ENCODE results near the gene TRPV2.

Gene TRPV2

DNA sequence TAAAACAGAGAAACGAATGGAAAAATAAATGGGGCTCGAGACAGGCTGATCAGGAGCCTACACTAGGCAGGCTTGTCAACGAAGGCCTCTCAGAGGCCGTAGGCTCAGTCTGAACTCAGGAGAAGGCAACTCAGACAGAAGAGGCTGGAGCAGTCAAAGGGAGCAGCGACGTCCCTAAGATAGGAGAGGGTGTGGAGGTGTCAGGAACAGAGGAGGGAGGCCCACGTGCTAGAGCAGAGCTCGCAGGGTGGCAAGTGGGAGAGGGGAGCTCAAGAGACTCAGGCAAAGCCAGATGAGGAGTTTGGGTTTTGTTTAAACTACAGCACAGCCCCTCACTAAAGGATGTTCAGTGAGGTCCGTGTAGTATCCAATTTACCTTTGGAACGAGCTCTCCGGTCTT, 43.9 kb downstream of the TRPV2 start:
- no peak for DNase-seq

- no peak for DNase-seq
These were observed 44.6 kb downstream of the TRPV2 start for GRCh38 chr17:16459855-16460550.

DNA sequence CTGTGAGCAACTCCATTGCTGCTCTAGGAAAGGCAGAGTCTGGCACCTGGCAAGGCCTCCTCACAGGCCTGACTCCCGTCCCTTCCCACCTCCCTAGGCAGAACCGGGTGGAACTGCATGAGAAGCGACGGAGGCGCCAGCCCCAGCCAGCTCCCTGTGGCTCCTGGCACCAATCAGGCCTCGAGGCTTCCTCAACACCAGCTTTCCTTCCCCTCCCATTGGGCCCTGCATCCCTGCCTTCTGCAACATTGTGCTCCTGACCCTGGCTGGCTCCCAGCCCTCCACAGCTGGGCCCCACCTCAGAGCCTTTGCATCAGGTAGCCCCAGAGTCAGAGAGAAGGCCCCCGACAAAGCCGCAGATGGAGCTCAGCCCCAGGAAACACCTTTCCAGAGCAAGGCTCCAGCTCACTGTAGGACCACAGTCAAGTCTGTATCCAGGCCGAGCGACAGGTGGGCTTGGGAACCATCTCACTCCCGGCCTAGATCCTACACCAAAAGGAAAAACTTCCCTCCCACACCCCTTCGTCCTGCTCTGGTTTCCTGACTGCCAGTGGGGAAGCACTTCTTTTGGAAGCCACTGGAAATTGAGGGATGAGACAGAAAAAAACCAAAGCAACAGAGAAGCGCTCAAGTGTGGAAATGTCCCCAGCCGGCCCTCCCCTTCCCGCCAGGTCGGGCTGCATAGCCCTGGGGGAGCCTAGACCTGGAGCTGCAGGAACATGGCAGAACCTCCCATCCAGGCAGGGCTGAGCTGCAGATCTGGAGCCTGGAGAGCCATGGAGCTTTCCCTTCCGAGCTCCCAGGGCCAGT, 45.6 kb downstream of the TRPV2 start:
- DNase-seq: no peak

DNA sequence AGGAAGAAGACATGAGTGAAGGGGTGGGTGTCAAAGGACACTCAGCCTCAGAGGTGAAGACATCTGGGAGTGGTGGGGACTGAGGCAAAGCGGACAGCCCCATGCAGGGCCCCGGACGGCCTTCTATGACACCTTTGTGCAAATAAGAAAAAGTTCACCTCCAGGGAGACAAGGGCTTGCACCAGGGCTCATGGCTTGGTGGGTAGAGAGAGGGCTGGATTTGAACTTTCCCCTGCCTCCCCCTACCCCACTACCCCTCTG, 46.2 kb downstream of the TRPV2 start:
- DNase-seq: no peak

DNA sequence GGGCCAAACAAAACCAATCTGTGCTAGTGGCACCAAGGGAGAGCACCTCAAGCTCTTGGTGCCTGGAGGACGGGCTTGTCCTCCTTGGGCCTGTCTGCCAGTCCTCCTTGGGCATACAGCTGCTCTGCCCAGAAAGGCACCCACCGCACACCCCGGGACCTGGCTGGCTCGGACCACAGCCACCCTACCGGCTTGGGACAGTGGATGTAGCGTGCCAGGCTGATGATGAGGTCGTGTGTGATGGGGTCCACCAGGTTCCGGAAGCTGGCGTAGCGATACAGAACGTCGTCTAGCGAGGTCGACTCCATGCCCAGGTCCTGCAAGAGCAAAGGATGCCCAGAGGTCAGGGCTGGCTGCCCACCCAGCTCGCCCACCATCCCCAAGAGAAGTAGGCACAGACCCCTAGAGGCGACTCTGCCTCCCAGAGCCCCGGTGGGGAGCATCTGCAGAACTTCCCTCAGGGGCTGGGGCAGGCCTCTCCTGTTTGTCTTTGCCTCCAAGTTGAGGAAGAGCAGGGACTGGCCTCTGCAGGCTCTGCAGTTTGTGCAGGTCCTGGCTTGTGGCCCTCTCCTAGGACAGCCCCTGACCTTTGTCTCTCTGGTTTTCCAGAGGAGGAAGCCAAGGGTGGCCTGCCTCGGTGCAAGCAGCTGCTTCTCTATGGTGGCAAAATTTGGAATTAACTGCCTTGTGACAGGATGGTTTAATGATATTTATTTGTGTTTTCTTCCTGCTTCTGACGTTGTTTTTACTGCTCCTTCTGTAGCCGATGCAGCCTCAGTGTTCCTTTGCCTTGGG, 46.9 kb downstream of the TRPV2 start:
- DNase-seq: no peak

GRCh38 chr17:16463358-16464302, 48.3 kb downstream of the TRPV2 start:
- DNase-seq: no peak

GRCh38 chr17:16464303-16465051, 49.1 kb downstream of the TRPV2 start:
- no peak for DNase-seq

GRCh38 chr17:16465052-16465312, 49.6 kb downstream of the TRPV2 start:
- DNase-seq: no peak

GRCh38 chr17:16465861-16466338, 50.5 kb downstream of the TRPV2 start:
- DNase-seq: no peak

DNA sequence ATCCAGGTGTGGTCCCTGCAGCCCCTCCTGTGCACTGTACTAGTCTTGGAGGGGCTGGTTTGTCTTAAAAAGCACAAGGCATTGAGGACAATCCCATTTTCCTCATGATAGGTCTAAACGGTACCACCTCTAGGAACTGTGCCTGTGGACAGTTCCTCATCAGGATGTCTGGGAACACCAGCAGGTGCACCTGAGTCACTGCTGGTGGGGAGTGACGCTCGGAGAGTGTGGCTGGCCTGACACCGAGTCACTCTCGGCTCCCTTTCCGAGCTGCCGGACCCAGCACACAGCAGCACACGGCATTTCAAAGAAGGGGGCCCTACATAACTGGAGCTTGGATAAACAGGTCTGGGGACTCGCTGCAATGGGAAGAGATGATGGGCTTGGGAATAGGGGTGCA, 51.0 kb downstream of the TRPV2 start:
- no peak for DNase-seq

- no peak for DNase-seq
These were observed 51.7 kb downstream of the TRPV2 start for GRCh38 chr17:16467044-16467443.

DNA sequence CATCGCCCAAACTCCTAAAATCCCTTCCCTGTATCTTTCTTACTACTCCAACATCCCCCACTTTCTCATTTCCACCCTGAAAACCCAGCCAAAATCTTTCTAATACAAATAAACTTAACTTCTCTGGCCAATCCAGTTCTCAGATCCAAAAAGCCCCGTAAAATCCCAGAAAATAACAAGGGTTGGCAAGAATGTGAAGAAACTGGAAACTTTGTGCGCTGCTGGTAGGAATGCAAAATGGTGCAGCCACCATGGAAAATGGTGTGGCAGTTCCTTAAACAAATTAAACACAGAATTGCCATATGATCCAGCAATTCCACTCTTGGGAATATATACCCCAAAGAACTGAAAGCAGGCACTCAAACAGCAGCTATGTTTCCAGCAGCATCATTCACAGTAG, 52.5 kb downstream of the TRPV2 start:
- DNase-seq: no peak

DNA sequence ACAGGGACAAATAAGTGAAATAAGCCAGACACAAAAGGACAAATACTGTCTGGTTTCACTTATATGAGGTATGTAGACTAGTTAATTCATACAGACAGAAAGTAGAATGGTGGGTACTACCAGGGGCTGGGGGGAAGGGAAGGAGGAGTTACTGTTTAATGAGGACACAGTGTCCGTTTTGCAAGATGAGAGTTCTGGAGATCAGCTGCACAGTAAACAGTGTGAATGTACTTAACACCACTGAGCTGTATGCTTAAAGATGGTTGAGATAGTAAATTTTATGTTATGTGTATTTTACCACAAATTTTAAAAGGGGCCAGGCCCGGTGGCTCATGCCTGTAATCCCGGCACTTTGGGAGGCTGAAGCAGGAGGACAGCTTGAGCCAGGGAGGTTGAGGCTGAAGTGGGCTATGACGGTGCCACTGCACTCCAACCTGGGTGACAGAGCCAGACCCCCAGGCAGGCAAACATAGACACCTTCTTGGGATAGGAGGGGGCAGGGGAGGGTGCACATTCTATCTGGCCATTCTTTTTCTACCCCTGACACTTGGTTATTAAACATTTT, 53.1 kb downstream of the TRPV2 start:
- DNase-seq: no peak

DNA sequence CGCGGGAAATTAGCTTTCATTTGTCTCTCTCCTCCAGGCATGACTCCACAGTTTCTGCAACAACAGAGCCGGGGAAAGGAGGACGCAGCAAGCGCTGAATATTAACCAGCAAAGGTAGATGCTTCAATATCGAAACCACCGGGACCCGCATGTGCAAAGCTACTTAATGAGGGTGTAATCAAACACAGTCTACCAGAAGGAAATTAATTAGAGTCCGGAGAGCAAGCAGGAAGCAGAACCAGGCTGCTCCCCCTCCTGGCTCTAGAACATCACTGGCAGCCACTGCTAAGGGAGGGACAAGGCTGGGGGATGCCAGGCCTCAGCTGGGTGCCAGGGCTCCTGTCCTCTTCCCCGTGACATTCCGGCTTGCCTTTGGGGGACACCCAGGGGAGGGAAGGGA, 54.9 kb downstream of the TRPV2 start:
- DNase-seq: no peak

- no peak for DNase-seq
These were observed 55.9 kb downstream of the TRPV2 start for GRCh38 chr17:16471295-16471694.

DNA sequence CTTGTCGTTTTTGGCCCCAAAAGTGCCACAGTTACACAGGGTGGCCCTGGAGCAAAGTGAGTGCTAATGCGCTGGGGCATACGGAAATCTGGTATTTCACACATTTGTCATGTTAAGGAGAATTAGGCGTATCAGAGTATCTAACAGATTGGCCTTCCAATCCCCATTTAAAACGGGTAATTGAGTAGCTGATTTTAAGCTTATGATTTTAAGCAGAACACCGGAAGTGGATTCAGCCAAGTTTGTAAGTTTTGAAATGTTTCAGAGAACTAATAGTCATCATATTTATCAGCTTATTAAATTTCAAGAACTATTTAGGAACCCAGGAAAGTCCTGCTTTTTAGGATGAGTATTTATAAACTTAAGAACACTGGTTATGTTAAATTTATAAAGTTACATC, 57.2 kb downstream of the TRPV2 start:
- DNase-seq: no peak

DNA sequence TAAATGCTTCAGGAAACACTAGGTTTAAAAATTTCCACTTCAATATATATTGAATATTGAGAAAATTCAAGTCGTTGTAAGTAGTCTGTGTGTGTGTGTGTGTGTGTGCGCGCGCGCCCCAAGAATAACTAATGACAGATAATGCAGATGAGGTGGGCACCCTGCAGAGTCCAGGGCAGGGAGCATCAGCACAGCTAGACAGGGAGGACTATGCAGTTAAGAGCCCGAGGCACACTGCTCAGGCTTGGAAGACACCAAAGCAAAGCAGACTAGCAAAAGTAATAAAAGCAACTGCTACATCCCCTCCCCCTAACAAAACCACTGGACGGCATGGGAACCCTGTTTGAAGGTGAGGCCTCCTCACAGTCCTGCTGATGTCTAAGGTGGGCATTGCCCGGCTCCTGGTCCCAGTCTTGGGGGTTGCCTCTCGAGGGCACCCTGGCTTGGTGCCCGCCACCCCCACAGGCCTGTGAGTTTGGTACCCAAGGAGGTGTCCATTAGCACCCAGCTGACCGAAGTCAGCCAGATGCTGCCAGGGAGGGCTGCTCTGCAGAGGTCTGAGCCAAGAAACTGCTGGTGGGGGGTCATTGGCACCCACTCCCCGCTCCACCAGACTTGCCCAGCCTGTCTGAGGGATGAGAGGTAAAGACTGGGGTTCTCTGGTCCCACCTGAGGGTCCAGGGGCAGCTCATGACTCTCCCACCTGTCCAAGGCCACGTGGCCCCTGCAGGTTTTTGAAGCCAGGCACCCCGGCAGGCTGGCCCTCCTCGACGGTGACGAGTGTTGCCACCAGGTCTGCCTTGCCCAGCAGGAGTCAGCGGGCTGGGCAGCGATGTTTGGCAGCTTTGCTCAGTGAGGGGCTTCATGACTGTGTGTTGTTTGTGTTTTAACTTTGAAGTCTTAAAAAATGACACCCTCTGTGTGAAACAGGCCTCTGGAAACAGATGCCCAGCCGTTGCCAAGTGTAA, 58.0 kb downstream of the TRPV2 start:
- DNase-seq: no peak

DNA sequence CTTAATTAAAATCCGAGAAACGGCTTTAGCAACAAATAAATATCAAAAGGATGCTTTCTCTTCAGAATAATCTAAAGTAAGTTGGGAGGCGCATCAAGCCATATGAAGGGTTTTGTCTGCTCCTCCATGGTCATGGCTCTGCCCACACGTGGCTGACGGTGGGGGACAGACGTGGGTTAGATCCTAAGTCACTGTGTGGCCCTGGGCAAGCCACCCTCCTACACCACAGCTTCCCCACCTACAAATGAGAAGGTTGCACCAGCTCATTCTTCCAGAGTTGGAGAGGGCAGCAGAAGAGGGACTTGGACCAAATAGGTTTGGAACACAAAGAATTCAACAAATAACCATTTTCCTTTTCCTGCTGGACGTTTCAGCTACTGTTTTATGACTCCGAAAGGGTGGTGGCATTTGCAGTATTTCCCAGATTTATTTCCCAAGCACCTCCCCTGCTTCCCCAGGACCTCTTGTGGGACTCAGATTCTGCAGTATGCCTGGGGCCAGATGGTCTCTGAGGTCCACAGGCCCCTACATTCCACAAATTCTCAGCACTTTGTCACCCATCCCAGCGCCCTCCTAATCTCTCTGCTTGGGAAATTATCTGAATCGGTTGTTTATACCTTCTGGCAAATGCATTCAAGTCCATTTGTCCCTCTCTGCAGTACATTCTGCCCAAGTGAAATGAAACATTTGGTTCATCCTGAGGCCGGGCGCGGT, 58.8 kb downstream of the TRPV2 start:
- no peak for DNase-seq

GRCh38 chr17:16475179-16475704, 59.9 kb downstream of the TRPV2 start:
- DNase-seq: no peak

- DNase-seq: no peak
These were observed 61.9 kb downstream of the TRPV2 start for GRCh38 chr17:16477255-16477654.
